Airway epithelial cell (primary cell): ENCODE measurements around the gene ANGPTL3. TPM values are rescaled to one million over a fixed set of nuclear protein-coding genes. Genes with fewer than 3 reads are reported as not detected.

Experiments used
- total RNA-seq: library from RNA; depleted of rRNA; stranded (reverse); fragments of >200 nt; gene quantifications from 2 replicates; pipeline ENCODE4 v1.2.3, GENCODE V29; 2015

Gene ANGPTL3
- not detected in 2 replicates for total RNA-seq

DNA sequence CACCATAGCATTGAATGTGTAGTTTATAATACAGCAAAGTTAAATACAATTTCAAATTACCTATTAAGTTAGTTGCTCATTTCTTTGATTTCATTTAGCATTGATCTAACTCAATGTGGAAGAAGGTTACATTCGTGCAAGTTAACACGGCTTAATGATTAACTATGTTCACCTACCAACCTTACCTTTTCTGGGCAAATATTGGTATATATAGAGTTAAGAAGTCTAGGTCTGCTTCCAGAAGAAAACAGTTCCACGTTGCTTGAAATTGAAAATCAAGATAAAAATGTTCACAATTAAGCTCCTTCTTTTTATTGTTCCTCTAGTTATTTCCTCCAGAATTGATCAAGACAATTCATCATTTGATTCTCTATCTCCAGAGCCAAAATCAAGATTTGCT lies at the start of gene ANGPTL3:
Gene ANGPTL3 (plus strand): TSS at position 240 of the 400 bp plus-strand sequence. CDS start 47 bp downstream, at position 287.

Other genes starting within 250 kb of the ANGPTL3 start
- 18.6 and 23.3 TPM in 2 replicates for gene USP1, start 160.5 kb upstream of the ANGPTL3 start, total RNA-seq
- 29.7 and 38.3 TPM in 2 replicates for gene DOCK7, start 90.9 kb downstream of the ANGPTL3 start, total RNA-seq
- 5.0 and 5.1 TPM in 2 replicates for gene ATG4C, start 186.6 kb downstream of the ANGPTL3 start, total RNA-seq